ENCODE data around the gene SAMM50. TPM values are rescaled to one million over a fixed set of nuclear protein-coding genes. Genes with fewer than 3 reads are reported as not detected.
"Not testable (repeated sequence)": the region's sequence is repeated elsewhere in the genome, so short reads cannot be mapped to it uniquely, and the experiment has no call there.

SAMM50 gene
- total and polyA plus RNA-seq, 5 donors from 2014 or later: 25.1 to 96.4 (median 75.6) TPM

DNA sequence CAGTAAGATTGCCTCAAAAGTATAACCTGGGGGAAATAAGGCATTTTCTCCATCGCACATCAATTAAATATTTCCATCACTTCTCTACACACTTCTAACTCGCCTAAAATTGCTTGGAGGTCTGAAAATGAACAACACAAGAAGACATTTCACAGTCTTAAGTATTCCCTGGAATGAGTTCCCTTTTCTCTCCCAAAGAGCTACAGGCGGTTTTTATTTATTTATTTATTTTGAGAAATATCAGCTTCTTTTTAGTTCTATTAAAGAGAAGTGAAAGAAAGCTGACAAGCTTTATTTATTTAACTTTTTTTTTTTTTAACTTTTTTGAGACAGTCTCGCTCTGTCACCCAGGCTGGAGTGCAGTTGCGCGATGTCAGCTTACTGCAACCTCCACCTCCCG lies 57.3 kb downstream of the SAMM50 start:
- Mint-ChIP-seq H3K4me1 (no peaks in the 10 kb centered on the region), H3K4me3 (no peak overlapping the region), H3K27me3 (no peaks in the 10 kb centered on the region), H3K9me3 (no peaks in the 10 kb centered on the region), H3K36me3 (no peaks in the 10 kb centered on the region), H3K27ac (no peak overlapping the region)
- Histone ChIP-seq H3K4me3 (ENCODE audit: low read depth, low read length) (no peak overlapping the region), H3K27me3 (ENCODE audit: control insufficient read depth, insufficient read depth, low read length) (no peaks in the 10 kb centered on the region), H3K27ac (ENCODE audit: insufficient read depth, low read length, poor library complexity, severe bottlenecking) (no peak overlapping the region), H3K4me1 (ENCODE audit: control insufficient read depth, insufficient read depth, low read length, poor library complexity, severe bottlenecking) (no peaks in the 10 kb centered on the region), H3K9me3 (ENCODE audit: control insufficient read depth in 2 of 2, low read length in 2 of 2) (no peaks in the 10 kb centered on the region), H3K36me3 (ENCODE audit: control insufficient read depth, insufficient read depth, low read length) (no peaks in the 10 kb centered on the region)
- ATAC-seq (ENCODE audit: low read depth in 2 of 2) (no peak), DNase-seq (no peak)

DNA sequence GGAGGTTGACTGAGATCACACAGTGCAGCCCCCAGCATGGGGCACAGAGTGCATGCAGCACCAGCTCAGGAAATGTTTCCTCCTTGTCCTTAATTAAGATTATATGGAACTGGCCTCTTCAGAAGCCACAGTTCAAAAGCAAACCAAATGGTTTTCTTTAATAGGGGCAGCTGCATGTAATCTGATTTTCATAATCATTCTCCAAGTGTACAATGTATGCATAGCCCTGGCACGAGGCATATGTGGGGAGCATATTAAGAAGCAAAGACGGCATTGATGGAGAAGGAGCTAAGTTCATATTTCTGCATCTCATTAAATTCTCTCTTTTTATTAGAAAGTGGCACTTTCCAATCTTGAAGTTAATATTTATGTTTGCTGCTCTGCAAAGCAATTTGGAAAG lies 59.0 kb downstream of the SAMM50 start:
- Mint-ChIP-seq H3K9me3 (no peaks in the 10 kb centered on the region), H3K27me3 (no peaks in the 10 kb centered on the region)

GRCh38 chr22:44016586-44016985 lies 61.3 kb downstream of the SAMM50 start:
- H3K4me1 ChIP-seq (ENCODE audit: control insufficient read depth, insufficient read depth, low read length, poor library complexity, severe bottlenecking); H3K36me3 Mint-ChIP-seq; H3K27ac Mint-ChIP-seq; H3K36me3 ChIP-seq (ENCODE audit: control insufficient read depth, insufficient read depth, low read length); H3K9me3 Mint-ChIP-seq; H3K27me3 ChIP-seq (ENCODE audit: control insufficient read depth, insufficient read depth, low read length); DNase-seq; H3K27me3 Mint-ChIP-seq; H3K4me3 ChIP-seq (ENCODE audit: low read depth, low read length); H3K9me3 ChIP-seq (ENCODE audit: control insufficient read depth in 2 of 2, low read length in 2 of 2); ATAC-seq (ENCODE audit: low read depth in 2 of 2); H3K27ac ChIP-seq (ENCODE audit: insufficient read depth, low read length, poor library complexity, severe bottlenecking); H3K4me1 Mint-ChIP-seq; H3K4me3 Mint-ChIP-seq: not testable (repeated sequence)

More for the DNA sequence above, 59.0 kb downstream of the SAMM50 start:
- Histone ChIP-seq H3K27ac (ENCODE audit: insufficient read depth, low read length, poor library complexity, severe bottlenecking) (no peak overlapping the region), H3K4me3 (ENCODE audit: low read depth, low read length) (no peak overlapping the region), H3K36me3 (ENCODE audit: control insufficient read depth, insufficient read depth, low read length) (no peaks in the 10 kb centered on the region), H3K4me1 (ENCODE audit: control insufficient read depth, insufficient read depth, low read length, poor library complexity, severe bottlenecking) (no peaks in the 10 kb centered on the region), H3K27me3 (ENCODE audit: control insufficient read depth, insufficient read depth, low read length) (no peaks in the 10 kb centered on the region), H3K9me3 (ENCODE audit: control insufficient read depth in 2 of 2, low read length in 2 of 2) (no peaks in the 10 kb centered on the region)
- H3K4me1 Mint-ChIP-seq: no peaks in the 10 kb centered on the region
- H3K36me3 Mint-ChIP-seq: no peaks in the 10 kb centered on the region
- no peak for ATAC-seq (ENCODE audit: low read depth in 2 of 2)
- peak overlapping the region in 1 of 3 donors; percentile 40 for H3K27ac Mint-ChIP-seq
- no peak overlapping the region for H3K4me3 Mint-ChIP-seq
- no peak for DNase-seq

DNA sequence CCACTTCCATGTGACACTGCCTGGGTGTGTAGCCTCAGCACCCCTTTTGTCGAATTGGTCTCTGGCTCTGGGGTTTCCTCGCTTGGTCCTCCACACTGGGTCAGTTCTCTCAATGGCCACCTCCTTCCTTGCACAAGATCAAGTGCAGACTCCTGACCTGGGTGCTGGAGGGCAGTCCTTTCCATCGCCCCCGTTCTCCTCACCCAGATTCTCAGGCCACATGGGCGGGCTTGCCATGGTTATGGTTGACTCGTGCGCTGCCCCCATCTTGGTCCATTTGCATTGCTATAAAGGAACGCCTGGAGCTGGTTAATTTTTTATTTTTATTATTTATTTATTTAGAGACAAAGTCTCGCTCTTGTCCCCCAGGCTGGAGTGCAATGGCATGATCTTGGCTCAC lies 63.4 kb downstream of the SAMM50 start:
- Mint-ChIP-seq H3K4me3 (no peak overlapping the region), H3K4me1 (peaks cover 0 to 6% (median 0%) of the 10 kb centered on the region in 4 donors), H3K36me3 (no peaks in the 10 kb centered on the region), H3K27ac (no peak overlapping the region), H3K27me3 (no peaks in the 10 kb centered on the region), H3K9me3 (no peaks in the 10 kb centered on the region)
- no peak overlapping the region for H3K4me3 ChIP-seq (ENCODE audit: low read depth, low read length)
- H3K27me3 ChIP-seq (ENCODE audit: control insufficient read depth, insufficient read depth, low read length): no peaks in the 10 kb centered on the region
- H3K4me1 ChIP-seq (ENCODE audit: control insufficient read depth, insufficient read depth, low read length, poor library complexity, severe bottlenecking): peaks cover 2% of the 10 kb centered on the region
- no peaks in the 10 kb centered on the region for H3K9me3 ChIP-seq (ENCODE audit: control insufficient read depth in 2 of 2, low read length in 2 of 2)
- no peak for ATAC-seq (ENCODE audit: low read depth in 2 of 2)
- no peak overlapping the region for H3K27ac ChIP-seq (ENCODE audit: insufficient read depth, low read length, poor library complexity, severe bottlenecking)
- no peaks in the 10 kb centered on the region for H3K36me3 ChIP-seq (ENCODE audit: control insufficient read depth, insufficient read depth, low read length)
- no peak for DNase-seq

GRCh38 chr22:44019416-44019815 lies 64.2 kb downstream of the SAMM50 start:
- H3K36me3 Mint-ChIP-seq: no peaks in the 10 kb centered on the region
- ATAC-seq (ENCODE audit: low read depth in 2 of 2): no peak

DNA sequence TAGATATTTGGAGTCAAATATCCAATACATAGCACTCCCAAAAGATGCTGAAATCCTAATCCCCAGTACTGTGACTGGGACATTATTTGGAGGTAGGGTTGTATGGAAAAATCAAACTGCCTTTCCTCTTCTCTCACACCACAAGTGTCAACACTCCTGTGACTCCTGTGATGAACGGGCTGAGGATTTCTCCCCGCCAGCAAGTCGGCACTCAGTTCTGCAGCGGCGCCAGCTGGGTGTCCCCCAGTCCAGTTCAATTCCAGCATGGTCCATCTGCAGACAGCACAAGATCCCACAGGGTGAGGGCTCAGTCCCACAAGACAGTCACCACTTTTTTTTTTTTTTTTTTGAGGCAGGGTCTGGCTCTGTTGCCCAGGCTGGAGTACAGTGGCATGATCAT lies 64.6 kb downstream of the SAMM50 start:
- Mint-ChIP-seq H3K4me3 (no peak overlapping the region), H3K4me1 (peaks cover 0 to 9% (median 1%) of the 10 kb centered on the region in 4 donors), H3K9me3 (no peaks in the 10 kb centered on the region), H3K27me3 (no peaks in the 10 kb centered on the region), H3K36me3 (no peaks in the 10 kb centered on the region), H3K27ac (no peak overlapping the region)
- Histone ChIP-seq H3K27me3 (ENCODE audit: control insufficient read depth, insufficient read depth, low read length) (no peaks in the 10 kb centered on the region), H3K4me3 (ENCODE audit: low read depth, low read length) (no peak overlapping the region), H3K9me3 (ENCODE audit: control insufficient read depth in 2 of 2, low read length in 2 of 2) (no peaks in the 10 kb centered on the region), H3K36me3 (ENCODE audit: control insufficient read depth, insufficient read depth, low read length) (no peaks in the 10 kb centered on the region), H3K27ac (ENCODE audit: insufficient read depth, low read length, poor library complexity, severe bottlenecking) (no peak overlapping the region), H3K4me1 (ENCODE audit: control insufficient read depth, insufficient read depth, low read length, poor library complexity, severe bottlenecking) (peaks cover 8% of the 10 kb centered on the region)
- DNase-seq (no peak), ATAC-seq (ENCODE audit: low read depth in 2 of 2) (no peak)

More at GRCh38 chr22:44019416-44019815, 64.2 kb downstream of the SAMM50 start:
- no peak overlapping the region for H3K27ac ChIP-seq (ENCODE audit: insufficient read depth, low read length, poor library complexity, severe bottlenecking)
- H3K9me3 Mint-ChIP-seq: no peaks in the 10 kb centered on the region
- peaks cover 5% of the 10 kb centered on the region for H3K4me1 ChIP-seq (ENCODE audit: control insufficient read depth, insufficient read depth, low read length, poor library complexity, severe bottlenecking)
- H3K36me3 ChIP-seq (ENCODE audit: control insufficient read depth, insufficient read depth, low read length): no peaks in the 10 kb centered on the region
- H3K4me3 Mint-ChIP-seq: no peak overlapping the region
- no peak overlapping the region for H3K27ac Mint-ChIP-seq
- no peaks in the 10 kb centered on the region for H3K27me3 Mint-ChIP-seq
- no peak for DNase-seq
- H3K4me3 ChIP-seq (ENCODE audit: low read depth, low read length): no peak overlapping the region
- no peaks in the 10 kb centered on the region for H3K27me3 ChIP-seq (ENCODE audit: control insufficient read depth, insufficient read depth, low read length)
- H3K9me3 ChIP-seq (ENCODE audit: control insufficient read depth in 2 of 2, low read length in 2 of 2): no peaks in the 10 kb centered on the region
- H3K4me1 Mint-ChIP-seq: peaks cover 0 to 9% (median 0%) of the 10 kb centered on the region in 4 donors

DNA sequence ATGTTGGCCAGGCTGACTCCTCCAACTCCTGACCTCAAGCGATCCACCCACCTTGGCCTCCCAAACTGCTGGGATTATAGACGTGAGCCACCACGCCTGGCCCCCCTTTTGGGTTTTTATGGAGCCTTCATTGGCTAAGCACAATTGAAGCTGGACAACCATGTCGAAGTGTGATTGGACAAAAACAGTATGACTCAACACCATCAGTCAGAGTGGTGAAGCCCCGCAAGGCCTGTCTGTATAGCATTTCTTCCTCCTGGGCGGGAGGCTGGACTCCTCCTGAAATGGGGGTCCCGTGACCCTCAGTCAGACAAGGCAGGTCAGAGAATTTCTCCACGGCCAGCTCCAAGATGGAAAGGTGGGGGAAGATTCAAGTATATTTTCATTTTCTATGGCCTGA lies 65.7 kb downstream of the SAMM50 start:
- Mint-ChIP-seq H3K4me3 (peak overlapping the region in 1 of 4 donors; percentile 40), H3K27me3 (no peaks in the 10 kb centered on the region), H3K4me1 (peaks cover 0 to 21% (median 8%) of the 10 kb centered on the region in 4 donors), H3K36me3 (no peaks in the 10 kb centered on the region), H3K9me3 (no peaks in the 10 kb centered on the region), H3K27ac (no peak overlapping the region)
- ATAC-seq (ENCODE audit: low read depth in 2 of 2) (no peak), DNase-seq (no peak)
- Histone ChIP-seq H3K9me3 (ENCODE audit: control insufficient read depth in 2 of 2, low read length in 2 of 2) (no peaks in the 10 kb centered on the region), H3K36me3 (ENCODE audit: control insufficient read depth, insufficient read depth, low read length) (no peaks in the 10 kb centered on the region), H3K27ac (ENCODE audit: insufficient read depth, low read length, poor library complexity, severe bottlenecking) (no peak overlapping the region), H3K4me3 (ENCODE audit: low read depth, low read length) (no peak overlapping the region), H3K4me1 (ENCODE audit: control insufficient read depth, insufficient read depth, low read length, poor library complexity, severe bottlenecking) (peaks cover 20% of the 10 kb centered on the region), H3K27me3 (ENCODE audit: control insufficient read depth, insufficient read depth, low read length) (no peaks in the 10 kb centered on the region)

GRCh38 chr22:44023404-44024287 lies 68.4 kb downstream of the SAMM50 start:
- Histone ChIP-seq H3K9me3 (ENCODE audit: control insufficient read depth in 2 of 2, low read length in 2 of 2) (no peaks in the 10 kb centered on the region), H3K4me3 (ENCODE audit: low read depth, low read length) (peak overlapping the region; percentile 37), H3K4me1 (ENCODE audit: control insufficient read depth, insufficient read depth, low read length, poor library complexity, severe bottlenecking) (peaks cover 36% of the 10 kb centered on the region), H3K36me3 (ENCODE audit: control insufficient read depth, insufficient read depth, low read length) (no peaks in the 10 kb centered on the region), H3K27me3 (ENCODE audit: control insufficient read depth, insufficient read depth, low read length) (no peaks in the 10 kb centered on the region), H3K27ac (ENCODE audit: insufficient read depth, low read length, poor library complexity, severe bottlenecking) (no peak overlapping the region)
- H3K4me3 Mint-ChIP-seq: peak overlapping the region in 3 of 4 donors; percentile 73 to 89 (median 77)
- no peaks in the 10 kb centered on the region for H3K27me3 Mint-ChIP-seq
- H3K27ac Mint-ChIP-seq: peak overlapping the region in 1 of 3 donors; percentile 25
- peaks cover 4 to 46% (median 24%) of the 10 kb centered on the region in 4 donors for H3K4me1 Mint-ChIP-seq
- no peaks in the 10 kb centered on the region for H3K36me3 Mint-ChIP-seq
- H3K9me3 Mint-ChIP-seq: no peaks in the 10 kb centered on the region
- DNase-seq (peak in 1 of 3 donors; percentile 64), ATAC-seq (ENCODE audit: low read depth in 2 of 2) (peak; percentile 22 to 26)
